Measurements from ENCODE around the gene RFLNA. TPM values are rescaled to one million over a fixed set of nuclear protein-coding genes. Genes with fewer than 3 reads are reported as not detected.

Gene RFLNA
- polyA plus RNA-seq, 1 donor (not counting 4 experiments of a cell fraction or from before 2014, with no cell fraction given), result 1.1 TPM

GRCh38 chr12:124335426-124336183, 40.7 kb downstream of the RFLNA start:
- Histone ChIP-seq H3K27ac (ENCODE audit: control insufficient read depth, insufficient read depth, low read length) (no peak overlapping the region), H3K4me1 (ENCODE audit: control insufficient read depth, extremely low read depth, insufficient read depth, low read length) (no peaks in the 10 kb centered on the region), H3K27me3 (ENCODE audit: control insufficient read depth, extremely low read depth, insufficient read depth, low read length) (no peaks in the 10 kb centered on the region), H4K20me1 (ENCODE audit: control insufficient read depth, extremely low read depth, insufficient read depth, low read length) (no peaks in the 10 kb centered on the region), H3K9me1 (ENCODE audit: control insufficient read depth, extremely low read depth, insufficient read depth, low read length) (no peaks in the 10 kb centered on the region), H2AFZ (ENCODE audit: control insufficient read depth, low read length) (no peak overlapping the region), H3K9me3 (ENCODE audit: control insufficient read depth, low read depth, low read length) (no peaks in the 10 kb centered on the region), H3K4me3 (ENCODE audit: control insufficient read depth in 2 of 3, extremely low read depth in 1 of 3, insufficient read depth in 2 of 3, low read depth in 1 of 3, low read length in 3 of 3) (no peak overlapping the region), H3K79me2 (ENCODE audit: control insufficient read depth, insufficient read depth, low read length) (no peaks in the 10 kb centered on the region), H3K36me3 (ENCODE audit: control insufficient read depth in 2 of 2, extremely low read depth in 1 of 2, insufficient read depth in 2 of 2, low read length in 2 of 2) (peaks cover 24 to 37% of the 10 kb centered on the region in 2 experiments), H3K4me2 (ENCODE audit: control insufficient read depth, extremely low read depth, insufficient read depth, low read depth, low read length) (no peak overlapping the region), H3K9ac (ENCODE audit: control insufficient read depth, extremely low read depth, insufficient read depth, low read length) (no peak overlapping the region)
- FAIRE-seq (no peak), DNase-seq (ENCODE audit: low read depth, low spot score) (no peak)
- no peak for TF ChIP-seq CTCF (optimal IDR thresholded peaks at IDR 0.05 in 1 of 3, IDR thresholded peaks at IDR 0.05 in 1 of 3, conservative IDR thresholded peaks at IDR 0.05 in 1 of 3; ENCODE audit: extremely low read depth in 1 of 3, insufficient read depth in 2 of 3, low read length in 3 of 3)
- no peak for TF ChIP-seq EZH2 (IDR thresholded peaks at IDR 0.05; ENCODE audit: low read length)
- dilution Hi-C loops (cut with MboI; ENCODE audit: extremely low pct_ligation_motif_present, low sequenced_read_pairs), result no loop called here

- FAIRE-seq (no peak), DNase-seq (ENCODE audit: low read depth, low spot score) (no peak)
- Histone ChIP-seq H3K36me3 (ENCODE audit: control insufficient read depth in 2 of 2, extremely low read depth in 1 of 2, insufficient read depth in 2 of 2, low read length in 2 of 2) (peaks cover 24 to 39% of the 10 kb centered on the region in 2 experiments), H3K9me3 (ENCODE audit: control insufficient read depth, low read depth, low read length) (no peaks in the 10 kb centered on the region), H3K4me3 (ENCODE audit: control insufficient read depth in 2 of 3, extremely low read depth in 1 of 3, insufficient read depth in 2 of 3, low read depth in 1 of 3, low read length in 3 of 3) (no peak overlapping the region), H3K9ac (ENCODE audit: control insufficient read depth, extremely low read depth, insufficient read depth, low read length) (no peak overlapping the region), H3K79me2 (ENCODE audit: control insufficient read depth, insufficient read depth, low read length) (no peaks in the 10 kb centered on the region), H4K20me1 (ENCODE audit: control insufficient read depth, extremely low read depth, insufficient read depth, low read length) (no peaks in the 10 kb centered on the region), H3K4me1 (ENCODE audit: control insufficient read depth, extremely low read depth, insufficient read depth, low read length) (no peaks in the 10 kb centered on the region), H3K4me2 (ENCODE audit: control insufficient read depth, extremely low read depth, insufficient read depth, low read depth, low read length) (no peak overlapping the region), H2AFZ (ENCODE audit: control insufficient read depth, low read length) (no peak overlapping the region), H3K27me3 (ENCODE audit: control insufficient read depth, extremely low read depth, insufficient read depth, low read length) (no peaks in the 10 kb centered on the region), H3K27ac (ENCODE audit: control insufficient read depth, insufficient read depth, low read length) (no peak overlapping the region), H3K9me1 (ENCODE audit: control insufficient read depth, extremely low read depth, insufficient read depth, low read length) (no peaks in the 10 kb centered on the region)
- TF ChIP-seq CTCF (optimal IDR thresholded peaks at IDR 0.05 in 1 of 3, IDR thresholded peaks at IDR 0.05 in 1 of 3, conservative IDR thresholded peaks at IDR 0.05 in 1 of 3; ENCODE audit: extremely low read depth in 1 of 3, insufficient read depth in 2 of 3, low read length in 3 of 3) (no peak), EZH2 (IDR thresholded peaks at IDR 0.05; ENCODE audit: low read length) (no peak)
- dilution Hi-C loops (cut with MboI; ENCODE audit: extremely low pct_ligation_motif_present, low sequenced_read_pairs), result no loop called here
Observed at GRCh38 chr12:124336184-124336437, 41.2 kb downstream of the RFLNA start.
